ENCODE results near the gene KRT7. TPM values are rescaled to one million over a fixed set of nuclear protein-coding genes. Genes with fewer than 3 reads are reported as not detected.

The KRT7 gene
- total RNA-seq, 1 donor from 2014 or later: 153 TPM

DNA sequence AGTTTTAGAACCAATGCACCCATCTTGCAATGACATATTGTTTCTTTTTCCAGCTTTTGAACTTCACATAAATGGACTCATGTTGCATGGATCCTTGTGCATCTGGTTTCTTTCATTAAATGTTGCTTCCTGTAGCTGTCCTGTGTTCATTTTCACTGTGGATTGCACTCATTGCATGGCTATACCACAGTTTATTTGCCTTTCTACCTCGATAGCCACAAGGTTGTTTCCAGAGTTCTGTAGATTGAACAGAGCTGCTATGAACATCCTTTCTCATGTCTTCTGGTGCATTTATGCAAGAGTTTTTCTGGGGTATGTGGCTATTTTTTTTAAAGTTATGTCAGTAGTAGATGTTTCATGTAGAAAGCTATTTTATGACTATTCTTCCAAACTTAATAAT is 61.8 kb downstream of the KRT7 start:
- H3K9me3 ChIP-seq: no peaks in the 10 kb centered on the region
- H3K4me1 ChIP-seq: no peaks in the 10 kb centered on the region
- no peak for DNase-seq (ENCODE audit: low spot score in 2 of 2)
- H3K27ac ChIP-seq: no peak overlapping the region
- intact Hi-C loops (cut with DNase I): no loop called here
- no peaks in the 10 kb centered on the region for H3K27me3 ChIP-seq
- no peaks in the 10 kb centered on the region for H3K36me3 ChIP-seq
- TF ChIP-seq CTCF (IDR thresholded peaks at IDR 0.05): no peak
- H3K4me3 ChIP-seq: no peak overlapping the region

GRCh38 chr12:52295663-52296062 is 62.6 kb downstream of the KRT7 start:
- Histone ChIP-seq H3K9me3 (no peaks in the 10 kb centered on the region), H3K4me3 (no peak overlapping the region), H3K27ac (no peak overlapping the region), H3K27me3 (no peaks in the 10 kb centered on the region), H3K36me3 (no peaks in the 10 kb centered on the region), H3K4me1 (no peaks in the 10 kb centered on the region)
- TF ChIP-seq CTCF (IDR thresholded peaks at IDR 0.05): no peak
- no peak for DNase-seq (ENCODE audit: low spot score in 2 of 2)
- intact Hi-C loops (cut with DNase I): no loop called here

- intact Hi-C loops (cut with DNase I): no loop called here
Observed at GRCh38 chr12:52296572-52297215, 63.7 kb downstream of the KRT7 start.

More at GRCh38 chr12:52296572-52297215, 63.7 kb downstream of the KRT7 start:
- Histone ChIP-seq H3K36me3 (no peaks in the 10 kb centered on the region), H3K4me3 (no peak overlapping the region), H3K27me3 (no peaks in the 10 kb centered on the region), H3K9me3 (no peaks in the 10 kb centered on the region), H3K27ac (no peak overlapping the region), H3K4me1 (no peaks in the 10 kb centered on the region)
- no peak for TF ChIP-seq CTCF (IDR thresholded peaks at IDR 0.05)
- peak in 1 of 2 donors; percentile 52 for DNase-seq (ENCODE audit: low spot score in 2 of 2)

Other genes with a start within 250 kb of the KRT7 start
- gene TAMALIN, start 226.3 kb upstream of the KRT7 start, total RNA-seq: 32.6 TPM
- gene NR4A1, start 181.8 kb upstream of the KRT7 start, total RNA-seq: 722 TPM
- 39.8 TPM for gene ATG101, start 163.3 kb upstream of the KRT7 start, total RNA-seq
- 7.9 TPM for gene SMIM41, start 153.5 kb upstream of the KRT7 start, total RNA-seq
- not detected for gene KRT80, start 41.2 kb upstream of the KRT7 start, total RNA-seq
- 0.96 TPM for gene KRT86, start 41.4 kb downstream of the KRT7 start, total RNA-seq
- gene KRT81, start 58.3 kb downstream of the KRT7 start, total RNA-seq: not detected
- gene KRT83, start 88.2 kb downstream of the KRT7 start, total RNA-seq: not detected
- gene KRT85, start 134.2 kb downstream of the KRT7 start, total RNA-seq: not detected
- gene KRT84, start 152.4 kb downstream of the KRT7 start, total RNA-seq: not detected
- gene KRT82, start 173.1 kb downstream of the KRT7 start, total RNA-seq: not detected
- not detected for gene KRT75, start 201.1 kb downstream of the KRT7 start, total RNA-seq
- gene KRT6B, start 218.9 kb downstream of the KRT7 start, total RNA-seq: 0.32 TPM
- gene KRT6C, start 240.6 kb downstream of the KRT7 start, total RNA-seq: not detected

Data from ascending aorta (tissue), 2 donors.